OCI-M2 (cell line): Measurements from ENCODE around the gene ADD2.

Experiments
- DNase-seq: peaks from one replicate; lab custom pipeline; 2025; ENCODE audit not compliant: unreplicated experiment; lab: John Stamatoyannopoulos, UW

ADD2 gene

GRCh38 chr2:70726947-70727725, 40.9 kb downstream of the ADD2 start:
- DNase-seq = no peak

GRCh38 chr2:70725505-70725904, 42.5 kb downstream of the ADD2 start:
- DNase-seq = no peak

- DNase-seq = no peak
These were observed 43.6 kb downstream of the ADD2 start for GRCh38 chr2:70724366-70724765.

- no peak for DNase-seq
These were observed 44.6 kb downstream of the ADD2 start for GRCh38 chr2:70723286-70723885.

GRCh38 chr2:70720124-70720523, 47.9 kb downstream of the ADD2 start:
- DNase-seq = no peak

- no peak for DNase-seq
These were observed 48.8 kb downstream of the ADD2 start for GRCh38 chr2:70719231-70719630.

- DNase-seq = no peak
These were observed 49.3 kb downstream of the ADD2 start for GRCh38 chr2:70718736-70719135.

GRCh38 chr2:70718241-70718640, 49.8 kb downstream of the ADD2 start:
- DNase-seq = no peak

- no peak for DNase-seq
These were observed 50.5 kb downstream of the ADD2 start for GRCh38 chr2:70717431-70718038.

- no peak for DNase-seq
These were observed 51.0 kb downstream of the ADD2 start for GRCh38 chr2:70716951-70717350.

- no peak for DNase-seq
These were observed 51.8 kb downstream of the ADD2 start for GRCh38 chr2:70716131-70716743.

- no peak for DNase-seq
These were observed 52.7 kb downstream of the ADD2 start for GRCh38 chr2:70715071-70715985.

GRCh38 chr2:70714141-70714905, 53.7 kb downstream of the ADD2 start:
- no peak for DNase-seq

GRCh38 chr2:70712916-70713315, 55.1 kb downstream of the ADD2 start:
- DNase-seq = no peak

- DNase-seq = no peak
These were observed 56.8 kb downstream of the ADD2 start for GRCh38 chr2:70711191-70711590.

- DNase-seq = no peak
These were observed 57.8 kb downstream of the ADD2 start for GRCh38 chr2:70710038-70710690.

GRCh38 chr2:70709275-70710037, 58.5 kb downstream of the ADD2 start:
- no peak for DNase-seq

GRCh38 chr2:70708376-70709199, 59.4 kb downstream of the ADD2 start:
- DNase-seq = no peak
